ENCODE data around the gene POLN.

POLN gene

GRCh38 chr4:2141022-2141761 is 100.7 kb downstream of the POLN start:
- no peak for TF ChIP-seq CTCF (IDR thresholded peaks at IDR 0.05)
- Histone ChIP-seq H3K27ac (peak overlapping the region in 1 of 2 donors; percentile 3), H3K4me3 (no peak overlapping the region)
- DNase-seq (ENCODE audit: low spot score): no peak

GRCh38 chr4:2138846-2139500 is 102.9 kb downstream of the POLN start:
- H3K4me3 ChIP-seq: no peak overlapping the region
- no peak for DNase-seq (ENCODE audit: low spot score)
- H3K27ac ChIP-seq: no peak overlapping the region
- TF ChIP-seq CTCF (IDR thresholded peaks at IDR 0.05): no peak

GRCh38 chr4:2136726-2137125 is 105.2 kb downstream of the POLN start:
- Histone ChIP-seq H3K4me3 (no peak overlapping the region), H3K27ac (no peak overlapping the region)
- no peak for TF ChIP-seq CTCF (IDR thresholded peaks at IDR 0.05)
- no peak for DNase-seq (ENCODE audit: low spot score)

GRCh38 chr4:2135083-2135482 is 106.8 kb downstream of the POLN start:
- DNase-seq (ENCODE audit: low spot score): no peak
- Histone ChIP-seq H3K27ac (no peak overlapping the region), H3K4me3 (no peak overlapping the region)
- TF ChIP-seq CTCF (IDR thresholded peaks at IDR 0.05): no peak

GRCh38 chr4:2132438-2132837 is 109.5 kb downstream of the POLN start:
- no peak overlapping the region for H3K4me3 ChIP-seq
- TF ChIP-seq CTCF (IDR thresholded peaks at IDR 0.05): no peak
- no peak for DNase-seq (ENCODE audit: low spot score)
- H3K27ac ChIP-seq: no peak overlapping the region

- H3K4me3 ChIP-seq: no peak overlapping the region
- no peak for TF ChIP-seq CTCF (IDR thresholded peaks at IDR 0.05)
- no peak for DNase-seq (ENCODE audit: low spot score)
- no peak overlapping the region for H3K27ac ChIP-seq
These were observed 114.2 kb downstream of the POLN start for GRCh38 chr4:2127609-2128332.
